H1 (cell line): ENCODE measurements around the gene CFAP97D2. TPM values are rescaled to one million over a fixed set of nuclear protein-coding genes. Genes with fewer than 3 reads are reported as not detected.

Experiments used
- CTCF ChIA-PET: fragments of 300-600 bp; sonication (Branson Sonifier 250); formaldehyde crosslinking; loops from one replicate; lab custom pipeline; 2021; ENCODE audit not compliant: partially characterized antibody; lab: Charles Lee
- POLR2A ChIA-PET: fragments of 300-600 bp; sonication (Branson Sonifier 250); formaldehyde crosslinking; loops from one replicate; lab custom pipeline; 2021; ENCODE audit warnings: inconsistent platforms; ENCODE audit not compliant: partially characterized antibody; lab: Charles Lee
- DNase-seq, 2 experiments: peaks; one replicate each; pipeline versions ENCODE4 v3.0.0 to v3.0.0-alpha.2; 2010 to 2022; ENCODE audit warnings: low spot score in 2 of 2, low read depth in 1 of 2, mixed read lengths in 1 of 2
- FAIRE-seq: peaks from 2 replicates; lab custom pipeline; 2011; peaks lifted over from hg19 to GRCh38; lab: Jason Lieb, UNC
- H2AFZ ChIP-seq: 2 replicates; pipeline ENCODE4 v1.8.1; 2012; ENCODE audit warnings: low read length, inconsistent platforms
- H2AK5ac ChIP-seq: 2 replicates; pipeline ENCODE4 v1.6.1; 2013; ENCODE audit warnings: low read depth, low read length
- H2BK120ac ChIP-seq: replicated peaks from 2 replicates; pipeline ENCODE3; 2013; ENCODE audit warnings: low read depth, low read length, inconsistent platforms
- H2BK12ac ChIP-seq: 2 replicates; pipeline ENCODE4 v1.6.1; 2013; ENCODE audit warnings: low read depth, low read length
- H2BK15ac ChIP-seq: 2 replicates; pipeline ENCODE4 v1.6.1; 2013; ENCODE audit warnings: low read length
- H2BK20ac ChIP-seq: 2 replicates; pipeline ENCODE4 v1.6.1; 2013; ENCODE audit warnings: low read length
- H2BK5ac ChIP-seq: 2 replicates; pipeline ENCODE4 v1.6.1; 2013; ENCODE audit warnings: low read depth, low read length
- H3K14ac ChIP-seq: 2 replicates; pipeline ENCODE4 v1.6.1; 2013; ENCODE audit warnings: inconsistent platforms; ENCODE audit not compliant: insufficient read length
- H3K18ac ChIP-seq: 2 replicates; pipeline ENCODE4 v1.6.1; 2013; ENCODE audit warnings: low read length; ENCODE audit errors: extremely low read depth
- H3K23ac ChIP-seq: 2 replicates; pipeline ENCODE4 v1.6.1; 2013; ENCODE audit warnings: inconsistent platforms; ENCODE audit not compliant: insufficient read length
- H3K23me2 ChIP-seq: 2 replicates; pipeline ENCODE4 v1.6.1; 2013; ENCODE audit warnings: low read depth, low read length
- H3K27ac ChIP-seq: 2 replicates; pipeline ENCODE4 v1.6.1; 2011; ENCODE audit warnings: low read depth, low read length, inconsistent platforms
- H3K27me3 ChIP-seq, 4 experiments: replicated peaks in 1 of 4; 1 replicate in 1 of 4; 2 replicates in 3 of 4; pipeline versions ENCODE4 v1.6.1 to v1.8.1; 2011 to 2013; ENCODE audit warnings: low read length in 3 of 4, mild to moderate bottlenecking in 3 of 4, inconsistent platforms in 2 of 4, mixed read lengths in 2 of 4, moderate library complexity in 1 of 4; ENCODE audit not compliant: control insufficient read depth in 3 of 4, insufficient read depth in 3 of 4; ENCODE audit errors: extremely low read depth in 1 of 4
- H3K36me3 ChIP-seq, 4 experiments: 2 replicates each; pipeline versions ENCODE4 v1.6.1 to v1.8.1; 2011 to 2013; ENCODE audit warnings: mild to moderate bottlenecking in 4 of 4, low read length in 3 of 4, moderate library complexity in 2 of 4, control low read depth in 1 of 4, inconsistent platforms in 1 of 4; ENCODE audit not compliant: insufficient read depth in 4 of 4, control insufficient read depth in 2 of 4
- H3K4ac ChIP-seq: replicated peaks from 2 replicates; pipeline ENCODE3; 2013; ENCODE audit warnings: low read length, low read depth, mixed read lengths, inconsistent platforms; ENCODE audit not compliant: insufficient read length
- H3K4me1 ChIP-seq, 4 experiments: replicated peaks in 1 of 4; 1 replicate in 1 of 4; 2 replicates in 3 of 4; pipeline versions ENCODE4 v1.6.1 to v1.8.1; 2011 to 2013; ENCODE audit warnings: low read length in 3 of 4, inconsistent platforms in 2 of 4, mixed read lengths in 1 of 4; ENCODE audit not compliant: insufficient read depth in 4 of 4, control insufficient read depth in 3 of 4
- H3K4me2 ChIP-seq, 2 experiments: 2 replicates each; pipeline versions ENCODE4 v1.6.1 to v1.8.1; 2011 to 2013; ENCODE audit warnings: low read depth in 2 of 2, low read length in 2 of 2, control low read depth in 1 of 2, inconsistent platforms in 1 of 2, mild to moderate bottlenecking in 1 of 2; ENCODE audit not compliant: insufficient read depth in 1 of 2
- H3K4me3 ChIP-seq, 4 experiments: fragments of 200-600, 300-600 bp in 1 of 4; sonication (generic), shearing (Covaris generic), sonication (Bioruptor Twin) in 1 of 4; 2 replicates each; pipeline versions ENCODE4 v1.5.1 to v1.8.1; 2011 to 2016; ENCODE audit warnings: low read length in 4 of 4, low read depth in 3 of 4, control low read depth in 2 of 4, inconsistent platforms in 2 of 4, mild to moderate bottlenecking in 2 of 4, mixed read lengths in 1 of 4, moderate library complexity in 1 of 4; ENCODE audit not compliant: insufficient read depth in 2 of 4; ENCODE audit errors: extremely low read depth in 1 of 4
- H3K56ac ChIP-seq: replicated peaks from 2 replicates; pipeline ENCODE3; 2013; ENCODE audit warnings: low read depth, mild to moderate bottlenecking, mixed read lengths, low read length, inconsistent platforms; ENCODE audit not compliant: insufficient read length
- H3K79me1 ChIP-seq: 2 replicates; pipeline ENCODE4 v1.6.1; 2013; ENCODE audit warnings: low read depth, low read length, control low read depth
- H3K79me2 ChIP-seq, 2 experiments: 2 replicates each; pipeline versions ENCODE4 v1.6.1 to v1.8.1; 2012 to 2013; ENCODE audit warnings: low read length in 2 of 2, mild to moderate bottlenecking in 2 of 2, inconsistent platforms in 1 of 2; ENCODE audit not compliant: insufficient read depth in 2 of 2, control insufficient read depth in 1 of 2
- H3K9ac ChIP-seq, 4 experiments: replicated peaks in 1 of 4; 1 replicate in 1 of 4; 2 replicates in 3 of 4; pipeline versions ENCODE4 v1.6.1 to v1.8.1; 2011 to 2013; ENCODE audit warnings: low read depth in 3 of 4, low read length in 3 of 4, control low read depth in 2 of 4, mild to moderate bottlenecking in 2 of 4, moderate library complexity in 2 of 4, inconsistent platforms in 1 of 4; ENCODE audit errors: extremely low read depth in 1 of 4
- H3K9me3 ChIP-seq, 2 experiments: 2 replicates each; pipeline versions ENCODE4 v1.6.1 to v1.8.1; 2012 to 2013; ENCODE audit warnings: mild to moderate bottlenecking in 2 of 2, moderate library complexity in 2 of 2, control low read depth in 1 of 2, inconsistent platforms in 1 of 2, low read depth in 1 of 2, low read length in 1 of 2, mixed read lengths in 1 of 2; ENCODE audit not compliant: insufficient read depth in 2 of 2
- H4K20me1 ChIP-seq, 2 experiments: replicated peaks in 1 of 2; 2 replicates each; pipeline versions ENCODE3 to v1.8.1; 2011 to 2013; ENCODE audit warnings: inconsistent platforms in 2 of 2, low read length in 2 of 2, mild to moderate bottlenecking in 1 of 2; ENCODE audit not compliant: insufficient read depth in 2 of 2, control insufficient read depth in 1 of 2
- H4K5ac ChIP-seq: 2 replicates; pipeline ENCODE4 v1.6.1; 2013; ENCODE audit warnings: low read length, low read depth, mixed read lengths, inconsistent platforms; ENCODE audit not compliant: insufficient read length
- H4K8ac ChIP-seq: 2 replicates; pipeline ENCODE4 v1.8.0; 2013; ENCODE audit warnings: mild to moderate bottlenecking, moderate library complexity, low read length, inconsistent platforms; ENCODE audit not compliant: insufficient read depth; ENCODE audit errors: extremely low read depth
- H4K91ac ChIP-seq: replicated peaks from 2 replicates; pipeline ENCODE3; 2013; ENCODE audit warnings: low read length, mixed read lengths, inconsistent platforms; ENCODE audit not compliant: insufficient read length
- JUND ChIP-seq: IDR thresholded peaks from 2 replicates; pipeline ENCODE4 v1.6.1; 2011; ENCODE audit warnings: mild to moderate bottlenecking, improper control_type of control experiment, low read length
- SIX5 ChIP-seq: IDR thresholded peaks from 2 replicates; pipeline ENCODE4 v1.6.1; 2011; ENCODE audit warnings: mild to moderate bottlenecking, low read depth, low read length
- WGBS, 2 experiments: shearing (Covaris generic) in 1 of 2; methylation state at CpG; one replicate each; pipeline versions ENCODE4 v1.1.6 to v1.1.7; 2013 to 2015; ENCODE audit warnings: low lambda C conversion rate in 2 of 2, mixed read lengths in 2 of 2, inconsistent platforms in 1 of 2, low coverage in 1 of 2, missing lambda C conversion rate in 1 of 2; ENCODE audit not compliant: insufficient replicate concordance in 2 of 2, insufficient coverage in 1 of 2, insufficient read length in 1 of 2; ENCODE audit errors: extremely low coverage in 1 of 2, missing lambda C conversion rate in 1 of 2; 5-methylcytosine and 5-hydroxymethylcytosine counted together
- polyA plus RNA-seq, 7 experiments: library from polyadenylated mRNA; depleted of rRNA in 3 of 7; stranded (reverse) in 5 of 7; unstranded in 2 of 7; fragments of >200 nt in 5 of 7; fragments of 200-250 nt in 2 of 7; gene quantifications; 1 replicate in 5 of 7; 2 replicates in 1 of 7; 4 replicates in 1 of 7; pipeline versions ENCODE4 v1.2.1 to v1.2.3, GENCODE V29; 2011 to 2013; ENCODE audit warnings: missing spikeins in 2 of 7, mixed read lengths in 2 of 7
- total RNA-seq: library from RNA; stranded (reverse); fragmentation: NEBNext Ultra II Directional; extraction: Animal tissue kit (Norgen Biotek cat#: 25700); gene quantifications from 2 replicates; pipeline ENCODE4 v1.2.1, GENCODE V29; 2021
- TF ChIP-seq, protein P1 (sequence below): IDR thresholded peaks from 2 replicates; pipeline ENCODE4 v1.6.1; 2012; ENCODE audit warnings: inconsistent platforms
- TF ChIP-seq, protein P2 (sequence below): IDR thresholded peaks from 2 replicates; pipeline ENCODE4 v1.6.1; 2012; ENCODE audit warnings: inconsistent platforms
- TF ChIP-seq, protein P3 (sequence below), 3 experiments: IDR thresholded peaks; 1 replicate in 2 of 3; 2 replicates in 1 of 3; pipeline versions ENCODE4 v1.5.1 to v1.6.1; 2011; ENCODE audit warnings: low read length in 3 of 3, mild to moderate bottlenecking in 3 of 3, inconsistent platforms in 2 of 3, low read depth in 1 of 3, moderate library complexity in 1 of 3; ENCODE audit not compliant: insufficient read depth in 1 of 3; ENCODE audit errors: control extremely low read depth in 1 of 3
- TF ChIP-seq, protein P4 (sequence below): IDR thresholded peaks from 2 replicates; pipeline ENCODE4 v1.6.1; 2011; ENCODE audit warnings: low read depth, mild to moderate bottlenecking, low read length; ENCODE audit not compliant: insufficient read depth

CFAP97D2 gene
- total and polyA plus RNA-seq, 2 of the 8 experiments (the other 6 are each of a cell fraction or from before 2014, with no cell fraction given) = not detected

DNA sequence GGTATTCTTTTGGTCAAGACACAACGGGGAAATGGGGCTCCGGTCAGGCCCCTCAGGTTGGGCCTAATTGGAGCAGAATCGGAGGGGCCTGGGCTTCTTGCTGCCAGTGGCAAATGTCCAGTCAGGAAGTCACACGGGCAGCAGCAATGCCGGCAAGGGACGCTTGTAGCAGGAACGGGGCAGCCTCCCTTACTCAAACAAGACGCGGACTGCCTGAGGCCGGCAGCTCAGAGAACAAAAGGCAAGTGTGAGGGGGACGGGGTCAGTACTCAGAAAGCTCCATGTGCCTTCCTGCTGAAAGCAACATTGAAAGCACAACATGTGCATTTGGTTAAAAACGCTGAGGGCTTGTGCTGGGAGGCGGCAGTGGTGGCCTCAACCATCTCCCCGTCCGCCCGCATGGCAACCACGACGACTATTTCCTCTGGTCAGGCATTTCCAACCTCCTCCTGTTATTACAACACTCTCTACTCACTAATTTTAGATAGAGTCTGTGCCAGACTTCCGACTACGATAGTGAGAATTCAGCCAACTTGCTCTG, 26.2 kb upstream of the CFAP97D2 start:
- Histone ChIP-seq H2BK5ac (no peak overlapping the region), H2AFZ (no peak overlapping the region), H3K14ac (no peak overlapping the region), H4K8ac (no peak overlapping the region; the same call in 1 of the 2 replicates), H3K4me2 (no peak overlapping the region), H2AK5ac (no peak overlapping the region), H3K27me3 (no peaks in the 10 kb centered on the region; a peak in 1 of 7 replicates), H4K91ac (no peak overlapping the region), H3K36me3 (no peaks in the 10 kb centered on the region), H4K5ac (no peak overlapping the region), H3K23me2 (peaks cover 6% of the 10 kb centered on the region; the same call in 1 of the 2 replicates), H3K4me3 (no peak overlapping the region), H3K56ac (no peak overlapping the region), H3K9ac (no peak overlapping the region), H3K4ac (no peak overlapping the region), H2BK20ac (no peak overlapping the region), H3K4me1 (no peaks in the 10 kb centered on the region; a peak in 1 of 7 replicates), H4K20me1 (no peaks in the 10 kb centered on the region), H3K23ac (no peak overlapping the region), H3K27ac (no peak overlapping the region), H3K79me1 (no peaks in the 10 kb centered on the region), H2BK120ac (no peak overlapping the region), H3K18ac (no peak overlapping the region), H2BK12ac (no peak overlapping the region), H3K9me3 (no peaks in the 10 kb centered on the region), H3K79me2 (no peaks in the 10 kb centered on the region), H2BK15ac (no peak overlapping the region)
- 89% methylated on average over 18 of the region's 20 CpGs; no CpG with 5 or more reads in 1 of the 2 experiments for WGBS, 2 experiments
- POLR2A ChIA-PET = no interaction called here
- DNase-seq (no peak), FAIRE-seq (no peak)
- TF ChIP-seq, protein P1, sequence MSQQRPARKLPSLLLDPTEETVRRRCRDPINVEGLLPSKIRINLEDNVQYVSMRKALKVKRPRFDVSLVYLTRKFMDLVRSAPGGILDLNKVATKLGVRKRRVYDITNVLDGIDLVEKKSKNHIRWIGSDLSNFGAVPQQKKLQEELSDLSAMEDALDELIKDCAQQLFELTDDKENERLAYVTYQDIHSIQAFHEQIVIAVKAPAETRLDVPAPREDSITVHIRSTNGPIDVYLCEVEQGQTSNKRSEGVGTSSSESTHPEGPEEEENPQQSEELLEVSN = peak; percentile 38; the same call in 1 of the 2 replicates
- TF ChIP-seq JUND (no peak), SIX5 (no peak)
- TF ChIP-seq, protein P2, sequence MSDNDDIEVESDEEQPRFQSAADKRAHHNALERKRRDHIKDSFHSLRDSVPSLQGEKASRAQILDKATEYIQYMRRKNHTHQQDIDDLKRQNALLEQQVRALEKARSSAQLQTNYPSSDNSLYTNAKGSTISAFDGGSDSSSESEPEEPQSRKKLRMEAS = peak; percentile 55
- TF ChIP-seq, protein P3, sequence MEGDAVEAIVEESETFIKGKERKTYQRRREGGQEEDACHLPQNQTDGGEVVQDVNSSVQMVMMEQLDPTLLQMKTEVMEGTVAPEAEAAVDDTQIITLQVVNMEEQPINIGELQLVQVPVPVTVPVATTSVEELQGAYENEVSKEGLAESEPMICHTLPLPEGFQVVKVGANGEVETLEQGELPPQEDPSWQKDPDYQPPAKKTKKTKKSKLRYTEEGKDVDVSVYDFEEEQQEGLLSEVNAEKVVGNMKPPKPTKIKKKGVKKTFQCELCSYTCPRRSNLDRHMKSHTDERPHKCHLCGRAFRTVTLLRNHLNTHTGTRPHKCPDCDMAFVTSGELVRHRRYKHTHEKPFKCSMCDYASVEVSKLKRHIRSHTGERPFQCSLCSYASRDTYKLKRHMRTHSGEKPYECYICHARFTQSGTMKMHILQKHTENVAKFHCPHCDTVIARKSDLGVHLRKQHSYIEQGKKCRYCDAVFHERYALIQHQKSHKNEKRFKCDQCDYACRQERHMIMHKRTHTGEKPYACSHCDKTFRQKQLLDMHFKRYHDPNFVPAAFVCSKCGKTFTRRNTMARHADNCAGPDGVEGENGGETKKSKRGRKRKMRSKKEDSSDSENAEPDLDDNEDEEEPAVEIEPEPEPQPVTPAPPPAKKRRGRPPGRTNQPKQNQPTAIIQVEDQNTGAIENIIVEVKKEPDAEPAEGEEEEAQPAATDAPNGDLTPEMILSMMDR (IDR thresholded peaks at IDR 0.05; ENCODE audit: control extremely low read depth in 1 of 3, insufficient read depth in 1 of 3, low read depth in 1 of 3, low read length in 3 of 3) = no peak
- TF ChIP-seq, protein P4, sequence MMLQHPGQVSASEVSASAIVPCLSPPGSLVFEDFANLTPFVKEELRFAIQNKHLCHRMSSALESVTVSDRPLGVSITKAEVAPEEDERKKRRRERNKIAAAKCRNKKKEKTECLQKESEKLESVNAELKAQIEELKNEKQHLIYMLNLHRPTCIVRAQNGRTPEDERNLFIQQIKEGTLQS = no peak
- CTCF ChIA-PET = interaction anchor here (1.4 kb wide), 1 partner anchor 10 kb away, joined by 4 read pairs; no protein-coding TSS in a partner anchor
